ENCODE measurements around the gene RNF39.
"Not testable (repeated sequence)": the region's sequence is repeated elsewhere in the genome, so short reads cannot be mapped to it uniquely, and the experiment has no call there.

Gene RNF39

DNA sequence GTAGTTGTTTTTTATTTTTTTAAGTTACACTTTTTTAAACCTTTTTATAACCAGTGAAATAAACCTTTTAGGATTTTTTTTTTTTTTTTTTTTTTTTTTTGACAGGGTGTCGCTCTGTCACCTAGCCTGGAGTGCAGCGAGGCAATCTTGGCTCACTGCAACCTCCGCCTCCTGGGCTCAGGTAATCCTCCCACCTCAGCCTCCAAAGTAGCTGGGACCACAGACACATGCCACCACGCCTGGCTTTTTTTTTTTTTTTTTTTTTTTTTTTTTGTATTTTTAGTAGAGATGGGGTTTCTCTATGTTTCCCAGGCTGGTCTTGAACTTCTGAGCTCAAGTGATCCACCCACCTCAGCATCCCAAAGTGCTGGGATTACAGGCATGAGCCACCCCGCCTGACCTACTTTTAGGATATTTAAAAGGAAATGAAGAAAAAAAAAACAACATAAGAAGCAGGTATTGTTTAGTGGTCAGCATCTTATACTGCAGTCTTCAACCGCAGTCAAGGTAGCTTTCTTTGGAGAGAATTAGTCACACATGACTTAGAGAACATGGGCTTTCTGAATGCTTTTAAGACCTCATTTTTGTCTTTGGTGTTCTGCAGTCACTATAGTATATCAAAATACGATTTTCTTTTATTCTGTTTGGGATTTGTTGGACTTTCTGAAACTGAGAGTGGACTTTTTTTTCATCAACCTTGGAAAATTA is 12.9 kb downstream of the RNF39 start:
- ATAC-seq (no peak), DNase-seq (no peak)

GRCh38 chr6:30061858-30062458 is 13.6 kb downstream of the RNF39 start:
- peak; percentile 14 for DNase-seq
- peak; percentile 37 for ATAC-seq

DNA sequence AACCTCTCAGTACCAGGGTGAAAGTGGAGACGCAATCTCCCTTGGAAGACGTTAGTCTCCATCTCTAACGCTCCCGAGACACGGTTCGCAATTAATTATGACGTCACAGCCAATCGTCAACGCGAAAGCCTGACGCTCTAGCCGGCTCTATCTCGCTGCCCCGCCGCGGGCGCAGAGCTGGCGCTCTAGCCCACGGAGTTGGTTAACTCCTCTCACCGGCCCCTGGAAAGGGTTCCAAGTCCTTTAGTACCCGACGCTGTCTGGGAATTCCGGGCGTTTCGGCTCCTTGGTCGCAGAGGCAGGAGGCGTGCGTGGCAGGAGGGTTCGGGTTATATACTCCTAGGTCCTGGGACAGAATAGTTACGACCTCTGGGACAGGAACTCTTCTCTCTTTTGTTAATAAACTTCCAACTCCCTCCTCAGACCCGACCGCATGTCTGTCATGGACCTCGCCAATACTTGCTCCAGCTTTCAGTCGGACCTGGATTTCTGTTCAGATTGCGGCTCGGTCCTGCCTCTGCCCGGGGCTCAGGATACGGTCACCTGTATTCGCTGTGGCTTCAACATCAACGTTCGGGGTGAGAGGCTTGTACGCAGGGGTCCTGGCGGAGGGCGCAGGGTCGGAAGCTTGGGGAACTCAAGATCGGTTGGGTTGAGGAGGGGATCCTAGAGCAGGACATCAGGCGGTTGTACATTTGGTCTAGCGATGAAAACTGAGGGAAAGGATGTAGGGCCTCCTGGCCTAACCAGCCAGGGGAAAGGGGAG is 14.3 kb downstream of the RNF39 start, which contains the start of gene POLR1H:
TSS of gene POLR1H (plus strand) at position 174 of the 766 bp plus-strand sequence. CDS start at position 434, 260 bp downstream.
- ATAC-seq (peak; percentile 93), DNase-seq (peak; percentile 86)

- ATAC-seq (peak; percentile 29), DNase-seq (peak; percentile 50)
Observed at GRCh38 chr6:30060606-30061091, 14.9 kb downstream of the RNF39 start.

DNA sequence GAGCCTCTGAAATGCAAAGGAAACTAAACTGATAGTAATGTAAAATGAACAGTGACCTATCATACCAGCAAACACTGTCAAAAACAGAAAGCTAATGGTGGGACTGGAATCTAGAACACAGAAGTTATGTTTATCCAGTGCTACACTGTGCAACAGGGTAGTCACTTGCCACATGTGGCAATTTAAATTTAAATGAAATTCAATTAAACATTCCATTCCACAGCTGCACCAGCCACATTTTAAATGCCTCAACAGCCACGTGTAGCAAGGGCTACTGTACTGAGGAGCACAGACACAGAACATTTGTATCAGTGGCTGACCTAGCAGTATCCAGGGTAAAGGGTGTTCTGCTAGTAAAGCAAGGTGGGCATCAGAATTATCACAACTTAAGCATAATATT is 20.1 kb downstream of the RNF39 start:
- DNase-seq: no peak
- ATAC-seq: no peak

GRCh38 chr6:30053682-30054081 is 21.9 kb downstream of the RNF39 start:
- ATAC-seq (no peak), DNase-seq (no peak)

- no peak for ATAC-seq
- DNase-seq: no peak
Observed at GRCh38 chr6:30047220-30047619, 28.3 kb downstream of the RNF39 start.

GRCh38 chr6:30044630-30045029 is 30.9 kb downstream of the RNF39 start:
- no peak for ATAC-seq
- no peak for DNase-seq

DNA sequence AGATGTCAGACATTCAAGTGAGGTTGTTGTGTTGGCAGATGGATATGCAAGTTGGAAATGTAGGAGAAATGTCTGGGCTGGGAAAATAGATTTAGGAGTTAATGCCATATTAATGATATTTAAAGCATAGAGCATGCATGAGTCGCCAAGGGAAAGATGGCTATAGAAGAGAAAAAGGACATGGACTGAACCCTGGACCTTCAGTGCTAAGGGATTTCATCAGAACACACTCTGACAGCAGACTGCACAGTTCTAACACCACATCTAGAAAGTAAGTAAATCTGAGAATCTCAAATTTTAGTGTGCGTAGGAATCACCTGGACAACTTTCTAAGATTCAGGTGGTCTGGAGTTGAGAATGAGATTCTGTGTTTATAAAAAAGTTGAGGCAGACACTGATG is 31.8 kb downstream of the RNF39 start:
- no peak for ATAC-seq

DNA sequence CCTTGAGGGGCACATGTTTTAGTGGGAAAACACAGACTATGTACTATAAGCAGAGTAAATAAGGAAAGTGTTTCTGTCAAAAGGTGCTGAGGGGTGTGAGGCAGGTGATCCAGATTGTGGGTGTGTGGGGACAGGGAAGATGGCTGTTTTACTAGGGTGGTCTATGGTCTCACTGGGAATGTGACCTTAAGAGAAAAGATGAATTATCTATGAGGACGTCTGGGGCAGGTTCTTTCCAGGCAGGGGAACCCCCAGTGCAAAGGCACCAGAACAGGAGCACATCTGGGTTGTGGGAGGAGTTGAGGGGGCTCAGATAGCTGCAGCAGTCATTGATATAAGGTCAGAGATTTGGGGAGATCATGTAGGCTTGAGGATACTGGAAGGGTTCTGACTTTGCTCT is 32.7 kb downstream of the RNF39 start:
- DNase-seq (no peak), ATAC-seq (peak; percentile 80)

More for the DNA sequence above, 31.8 kb downstream of the RNF39 start:
- DNase-seq: no peak

DNA sequence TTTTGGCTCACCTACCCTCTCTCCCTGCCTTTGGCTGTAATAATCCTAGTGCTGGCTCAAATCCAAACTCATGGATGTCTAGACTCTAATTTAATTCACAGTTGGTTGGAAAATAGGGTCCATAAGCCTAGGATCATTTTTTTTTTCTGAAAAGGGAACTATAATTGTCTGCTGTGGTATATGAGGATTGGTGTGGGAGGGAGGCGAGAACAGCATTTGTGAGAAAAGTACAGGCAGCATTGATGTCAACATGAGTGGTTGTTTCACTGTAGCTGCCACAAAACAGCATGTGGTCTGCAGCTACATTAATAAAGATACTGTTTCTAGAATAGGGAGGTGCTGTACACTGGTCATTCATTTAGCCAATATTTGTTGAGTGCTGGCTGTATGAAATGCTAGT is 33.1 kb downstream of the RNF39 start:
- ATAC-seq (no peak), DNase-seq (no peak)

DNA sequence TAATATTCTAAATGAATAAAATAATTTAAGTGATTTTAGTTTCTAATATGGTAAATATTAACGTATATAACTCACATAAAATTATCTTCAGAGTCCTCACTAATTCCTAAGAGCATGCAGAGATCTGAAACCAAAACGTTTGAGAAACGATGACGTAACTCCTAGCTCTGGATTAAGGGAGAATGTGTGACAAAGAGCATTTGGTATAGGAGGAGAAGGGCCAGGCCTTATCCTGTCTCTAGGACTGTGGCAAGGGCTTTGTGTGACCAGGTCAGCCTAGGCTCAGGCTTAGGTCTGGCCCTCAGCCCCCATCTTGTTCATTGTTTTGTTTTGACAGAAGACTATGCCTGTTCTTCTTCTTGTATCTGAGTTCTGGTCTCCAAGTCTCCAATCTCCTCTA is 33.7 kb downstream of the RNF39 start:
- DNase-seq (no peak), ATAC-seq (no peak)

DNA sequence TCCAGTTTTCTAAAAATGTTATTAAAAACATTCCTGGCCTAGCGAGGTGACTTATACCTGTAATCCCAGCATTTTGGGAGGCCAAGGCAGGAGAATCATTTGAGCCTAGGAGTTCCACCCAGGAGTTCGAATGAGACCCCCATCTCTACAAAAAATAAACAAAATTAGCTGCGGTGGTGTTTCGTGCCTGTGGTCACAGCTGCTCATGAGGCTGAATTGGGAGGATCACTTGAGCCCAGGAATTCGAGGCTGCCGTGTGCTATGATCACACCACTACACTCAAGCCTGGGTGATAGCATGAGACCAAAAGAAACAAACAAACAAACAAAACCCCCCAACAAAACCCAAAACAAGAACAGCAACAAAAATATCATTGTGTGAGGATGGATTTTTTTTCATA is 34.3 kb downstream of the RNF39 start:
- ATAC-seq (no peak), DNase-seq (no peak)

GRCh38 chr6:30037182-30037788 is 38.3 kb downstream of the RNF39 start:
- DNase-seq: no peak
- ATAC-seq: no peak

GRCh38 chr6:30035784-30036183 is 39.8 kb downstream of the RNF39 start:
- no peak for ATAC-seq

GRCh38 chr6:30033440-30033839 is 42.1 kb downstream of the RNF39 start:
- DNase-seq, ATAC-seq: not testable (repeated sequence)

More at GRCh38 chr6:30035784-30036183, 39.8 kb downstream of the RNF39 start:
- no peak for DNase-seq

DNA sequence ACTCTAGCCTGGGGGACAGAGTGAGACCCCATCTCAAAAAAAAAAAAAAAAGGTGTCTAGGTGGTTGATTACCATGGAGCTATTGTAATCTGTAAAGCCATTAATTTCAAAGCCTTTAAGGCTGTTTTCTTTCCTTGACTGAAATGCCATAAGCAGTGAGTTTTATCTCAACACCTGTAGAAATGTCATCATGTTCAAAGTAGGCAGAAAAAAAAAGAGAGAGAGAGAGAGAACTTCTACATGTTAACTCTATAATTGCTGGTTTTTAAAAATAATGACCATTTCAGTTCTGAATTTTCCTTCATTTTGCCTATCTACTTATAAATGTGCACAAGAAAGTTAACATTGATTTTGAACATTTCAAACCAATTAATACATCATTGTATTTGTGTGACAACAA is 44.2 kb downstream of the RNF39 start:
- no peak for DNase-seq
- no peak for ATAC-seq

DNA sequence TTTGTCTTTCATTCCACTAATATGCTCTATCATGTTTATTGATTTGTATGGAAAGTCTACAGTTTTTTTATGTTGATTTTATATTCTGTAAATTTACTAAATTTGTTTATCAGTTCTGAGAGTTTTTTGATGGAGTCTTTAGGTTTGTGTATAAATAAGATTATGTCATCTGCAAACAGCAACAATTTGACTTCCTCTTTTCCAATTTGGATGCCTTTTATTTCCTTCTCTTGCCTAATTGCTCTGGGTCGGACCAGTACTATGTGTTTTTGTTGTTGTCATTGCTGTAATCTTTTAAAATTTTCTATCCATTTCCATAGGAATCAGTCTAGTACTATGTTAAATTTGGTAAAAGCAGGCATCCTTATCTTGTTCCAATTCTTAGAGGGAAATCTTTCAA is 46.0 kb downstream of the RNF39 start:
- no peak for DNase-seq
- no peak for ATAC-seq

GRCh38 chr6:30025186-30025585 is 50.4 kb downstream of the RNF39 start:
- ATAC-seq (no peak), DNase-seq (no peak)

GRCh38 chr6:30022712-30023111 is 52.9 kb downstream of the RNF39 start:
- not testable (repeated sequence) for DNase-seq, ATAC-seq

- DNase-seq (no peak), ATAC-seq (no peak)
Observed at GRCh38 chr6:30022189-30022588, 53.4 kb downstream of the RNF39 start.

DNA sequence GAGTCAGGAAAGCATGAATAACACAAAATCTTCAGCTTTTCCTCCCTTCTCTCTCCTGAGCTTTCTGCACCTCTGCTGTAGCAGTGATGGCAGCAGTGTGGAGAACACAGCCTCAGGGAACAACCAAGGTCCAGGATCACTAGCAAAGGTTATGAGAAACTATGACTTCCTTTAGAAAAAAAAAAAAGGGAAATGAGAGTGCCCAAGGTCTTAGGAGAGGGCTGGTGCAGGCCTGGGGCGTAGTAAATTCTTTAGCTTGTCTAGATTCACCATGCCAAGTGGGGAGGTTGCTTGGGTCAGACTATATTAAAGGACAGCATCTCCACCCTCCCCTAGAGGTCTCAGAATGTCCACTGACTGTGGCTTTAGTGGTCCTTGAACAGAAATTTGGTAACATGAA is 54.9 kb downstream of the RNF39 start:
- ATAC-seq: no peak
- no peak for DNase-seq

All from stimulated activated naive CD8-positive, alpha-beta T cell treated with anti-CD3 and anti-CD28 coated beads, Interleukin-15, Interleukin-2, amounts not matched to agents 100 U/mL and 50 U/mL, for 24 hours (primary cell).